Common myeloid progenitor, CD34-positive (primary cell): ENCODE results near the gene PIWIL1.

Source experiments
- CTCF ChIA-PET: fragments of 350-600 bp; sonication (Branson Sonifier 250); formaldehyde crosslinking; loops from one replicate; lab custom pipeline; 2021; ENCODE audit warnings: antibody characterized with exemption; lab: Charles Lee
- POLR2A ChIA-PET: fragments of 350-600 bp; sonication (Branson Sonifier 250); formaldehyde crosslinking; loops from one replicate; lab custom pipeline; 2021; ENCODE audit warnings: antibody characterized with exemption; lab: Charles Lee
- DNase-seq, 3 donors: peaks; one replicate each; pipeline versions ENCODE4 v3.0.0 to v3.0.0-alpha.2; 2013
- H3K27ac ChIP-seq, 2 experiments: 1 replicate in 1 of 2; 2 replicates in 1 of 2; pipeline ENCODE4 v1.7.0; 2013; ENCODE audit warnings: inconsistent platforms in 2 of 2, low read length in 2 of 2, mild to moderate bottlenecking in 2 of 2, low read depth in 1 of 2, moderate library complexity in 1 of 2; ENCODE audit not compliant: severe bottlenecking in 2 of 2, insufficient read depth in 1 of 2, poor library complexity in 1 of 2
- H3K27me3 ChIP-seq, 5 experiments: replicated peaks in 2 of 5; 1 replicate in 3 of 5; 2 replicates in 2 of 5; pipeline versions ENCODE4 v1.6.1 to v1.7.0; 2013; ENCODE audit warnings: low read length in 4 of 5, mild to moderate bottlenecking in 2 of 5, moderate library complexity in 2 of 5, inconsistent platforms in 1 of 5; ENCODE audit not compliant: insufficient read depth in 5 of 5, control insufficient read depth in 4 of 5
- H3K36me3 ChIP-seq, 4 experiments: 1 replicate in 2 of 4; 2 replicates in 2 of 4; pipeline versions ENCODE4 v1.6.1 to v1.7.0; 2013; ENCODE audit warnings: low read length in 3 of 4, control low read depth in 1 of 4, mild to moderate bottlenecking in 1 of 4; ENCODE audit not compliant: control insufficient read depth in 4 of 4, insufficient read depth in 4 of 4
- H3K4me1 ChIP-seq, 4 experiments: 1 replicate in 3 of 4; 2 replicates in 1 of 4; pipeline versions ENCODE4 v1.6.1 to v1.7.1; 2013; ENCODE audit warnings: low read length in 3 of 4, mild to moderate bottlenecking in 3 of 4, control low read depth in 1 of 4, inconsistent platforms in 1 of 4, moderate library complexity in 1 of 4; ENCODE audit not compliant: control insufficient read depth in 4 of 4, insufficient read depth in 4 of 4; ENCODE audit errors: control extremely low read depth in 1 of 4
- H3K4me3 ChIP-seq, 7 experiments: 1 replicate in 4 of 7; 2 replicates in 3 of 7; pipeline versions ENCODE4 v1.5.1 to v1.7.0; 2013; ENCODE audit warnings: mild to moderate bottlenecking in 7 of 7, low read length in 6 of 7, moderate library complexity in 6 of 7, inconsistent platforms in 2 of 7, low read depth in 2 of 7, control low read depth in 1 of 7; ENCODE audit not compliant: insufficient read depth in 4 of 7, control insufficient read depth in 1 of 7; ENCODE audit errors: extremely low read depth in 1 of 7
- H3K9me3 ChIP-seq, 5 experiments: 1 replicate in 4 of 5; 2 replicates in 1 of 5; pipeline versions ENCODE4 v1.6.1 to v1.7.1; 2013; ENCODE audit warnings: low read length in 4 of 5, mild to moderate bottlenecking in 2 of 5, inconsistent platforms in 1 of 5, low read depth in 1 of 5, moderate library complexity in 1 of 5; ENCODE audit not compliant: control insufficient read depth in 4 of 5, insufficient read depth in 2 of 5; ENCODE audit errors: control extremely low read depth in 1 of 5
- WGBS: methylation state at CpG from one replicate; pipeline ENCODE4 v1.1.5; 2013; ENCODE audit not compliant: insufficient coverage; 5-methylcytosine and 5-hydroxymethylcytosine counted together

Gene PIWIL1

GRCh38 chr12:130421896-130422295, 84.2 kb downstream of the PIWIL1 start:
- ChIA-PET POLR2A (no interaction called here), CTCF (no interaction called here)
- no peaks in the 10 kb centered on the region for H3K36me3 ChIP-seq
- no peak for DNase-seq
- H3K4me3 ChIP-seq = no peak overlapping the region
- H3K27me3 ChIP-seq = peaks cover 0 to 4% (median 0%) of the 10 kb centered on the region in 5 experiments
- H3K9me3 ChIP-seq = no peaks in the 10 kb centered on the region
- 82% methylated on average over 6 of the region's 6 CpGs for WGBS
- H3K4me1 ChIP-seq = no peaks in the 10 kb centered on the region
- H3K27ac ChIP-seq = no peak overlapping the region
